CD4-positive, CD25-positive, alpha-beta regulatory T cell (primary cell): Measurements from ENCODE around the gene SCGB3A1. TPM values are rescaled to one million over a fixed set of nuclear protein-coding genes. Genes with fewer than 3 reads are reported as not detected.
A peak's percentile ranks its signal among the peaks of the same experiment; 100 is the strongest.

Source experiments
- ATAC-seq, 2 donors: fragments of 150-1000 bp; cut with Tn5 transposase; one replicate each; pipeline ENCODE4 v1.10.0; 2021; ENCODE audit warnings: low read depth in 2 of 2, moderate number of reproducible peaks in 2 of 2, moderate library complexity in 1 of 2
- DNase-seq, 3 donors: peaks; one replicate each; pipeline versions ENCODE4 v3.0.0 to v3.0.0-alpha.2; 2012 to 2022; ENCODE audit warnings: mixed read lengths in 1 of 3
- H3K27ac ChIP-seq: one replicate; pipeline ENCODE4 v1.7.0; 2013; ENCODE audit warnings: mild to moderate bottlenecking, low read length; ENCODE audit not compliant: insufficient read depth, poor library complexity, severe bottlenecking
- H3K27me3 ChIP-seq: one replicate; pipeline ENCODE4 v1.7.0; 2013; ENCODE audit warnings: low read length; ENCODE audit not compliant: control insufficient read depth, insufficient read depth
- H3K36me3 ChIP-seq: one replicate; pipeline ENCODE4 v1.7.0; 2013; ENCODE audit warnings: mild to moderate bottlenecking, low read length, moderate library complexity; ENCODE audit not compliant: control insufficient read depth, insufficient read depth
- H3K4me1 ChIP-seq: 2 replicates; pipeline ENCODE4 v1.7.0; 2013; ENCODE audit warnings: mild to moderate bottlenecking, low read length; ENCODE audit not compliant: insufficient read depth, control insufficient read depth, poor library complexity, severe bottlenecking
- H3K4me3 ChIP-seq: one replicate; pipeline ENCODE4 v1.7.0; 2013; ENCODE audit warnings: low read depth, mild to moderate bottlenecking, low read length, moderate library complexity
- H3K9me3 ChIP-seq, 2 experiments: 1 replicate in 1 of 2; 2 replicates in 1 of 2; pipeline ENCODE4 v1.7.0; 2013; ENCODE audit warnings: low read length in 2 of 2, mild to moderate bottlenecking in 1 of 2, moderate library complexity in 1 of 2; ENCODE audit not compliant: control insufficient read depth in 2 of 2
- H3K27ac Mint-ChIP-seq, 3 donors: one replicate each; pipeline ENCODE4 v1.8.0; 2020 to 2022; ENCODE audit warnings: mild to moderate bottlenecking in 3 of 3, mixed read lengths in 3 of 3, moderate library complexity in 2 of 3
- H3K27me3 Mint-ChIP-seq: one replicate; pipeline ENCODE4 v1.8.0; 2022; ENCODE audit warnings: mild to moderate bottlenecking, mixed read lengths
- H3K36me3 Mint-ChIP-seq: one replicate; pipeline ENCODE4 v1.8.0; 2020; ENCODE audit warnings: mixed read lengths
- H3K4me1 Mint-ChIP-seq, 4 donors: one replicate each; pipeline ENCODE4 v1.8.0; 2020 to 2022; ENCODE audit warnings: mixed read lengths in 4 of 4, mild to moderate bottlenecking in 1 of 4
- H3K4me3 Mint-ChIP-seq, 4 donors: one replicate each; pipeline ENCODE4 v1.8.0; 2020 to 2022; ENCODE audit warnings: mild to moderate bottlenecking in 4 of 4, mixed read lengths in 4 of 4, moderate library complexity in 3 of 4
- H3K9me3 Mint-ChIP-seq, 7 donors: one replicate each; pipeline ENCODE4 v1.8.0; 2020 to 2022; ENCODE audit warnings: mixed read lengths in 7 of 7, mild to moderate bottlenecking in 3 of 7, moderate library complexity in 2 of 7
- polyA plus RNA-seq, 4 donors: library from polyadenylated mRNA; unstranded; fragments of 300-500 nt; fragmentation: Illumina TruSeq; gene quantifications; one replicate each; pipeline ENCODE4 v1.2.3, GENCODE V29; 2021
- total RNA-seq: library from RNA; stranded (reverse); gene quantifications from one replicate; pipeline ENCODE4 v1.2.3, GENCODE V29; 2022

SCGB3A1 gene
- total and polyA plus RNA-seq, 5 donors from 2014 or later = 0.49 TPM; not detected in 4

- H3K4me1 Mint-ChIP-seq = peaks cover 0 to 10% (median 2%) of the 10 kb centered on the region in 4 donors
- peaks cover 16% of the 10 kb centered on the region for H3K27me3 Mint-ChIP-seq
- DNase-seq = no peak
- Histone ChIP-seq H3K4me1 (peaks cover 10% of the 10 kb centered on the region), H3K4me3 (no peak overlapping the region), H3K27ac (no peak overlapping the region), H3K27me3 (peaks cover 2% of the 10 kb centered on the region), H3K36me3 (no peaks in the 10 kb centered on the region), H3K9me3 (no peaks in the 10 kb centered on the region)
- peaks cover 0 to 1% (median 0%) of the 10 kb centered on the region in 7 donors for H3K9me3 Mint-ChIP-seq
- ATAC-seq = no peak
- no peaks in the 10 kb centered on the region for H3K36me3 Mint-ChIP-seq
- H3K4me3 Mint-ChIP-seq = no peak overlapping the region
- no peak overlapping the region for H3K27ac Mint-ChIP-seq
These were observed 3.2 kb upstream of the SCGB3A1 start for GRCh38 chr5:180594311-180595045.

- Histone ChIP-seq H3K4me1 (peaks cover 10% of the 10 kb centered on the region), H3K4me3 (no peak overlapping the region), H3K27ac (no peak overlapping the region), H3K27me3 (peaks cover 2% of the 10 kb centered on the region), H3K36me3 (no peaks in the 10 kb centered on the region), H3K9me3 (no peaks in the 10 kb centered on the region)
- peaks cover 25% of the 10 kb centered on the region for H3K27me3 Mint-ChIP-seq
- no peaks in the 10 kb centered on the region for H3K36me3 Mint-ChIP-seq
- no peak for DNase-seq
- H3K27ac Mint-ChIP-seq = no peak overlapping the region
- no peak overlapping the region for H3K4me3 Mint-ChIP-seq
- no peak for ATAC-seq
- H3K4me1 Mint-ChIP-seq = peaks cover 0 to 10% (median 3%) of the 10 kb centered on the region in 4 donors
- H3K9me3 Mint-ChIP-seq = peaks cover 0 to 1% (median 0%) of the 10 kb centered on the region in 7 donors
These were observed 2.3 kb upstream of the SCGB3A1 start for GRCh38 chr5:180593446-180594206.

- H3K27me3 Mint-ChIP-seq = peaks cover 33% of the 10 kb centered on the region
- Histone ChIP-seq H3K36me3 (no peaks in the 10 kb centered on the region), H3K4me1 (peaks cover 10% of the 10 kb centered on the region), H3K27me3 (peaks cover 7% of the 10 kb centered on the region), H3K4me3 (no peak overlapping the region), H3K27ac (no peak overlapping the region), H3K9me3 (no peaks in the 10 kb centered on the region)
- peak overlapping the region in 3 of 4 donors; percentile 43 to 47 (median 46) for H3K4me3 Mint-ChIP-seq
- H3K36me3 Mint-ChIP-seq = no peaks in the 10 kb centered on the region
- ATAC-seq (no peak), DNase-seq (no peak)
- peaks cover 0 to 1% (median 0%) of the 10 kb centered on the region in 7 donors for H3K9me3 Mint-ChIP-seq
- no peak overlapping the region for H3K27ac Mint-ChIP-seq
- peaks cover 0 to 10% (median 3%) of the 10 kb centered on the region in 4 donors for H3K4me1 Mint-ChIP-seq
These were observed 877 bp upstream of the SCGB3A1 start for GRCh38 chr5:180592176-180592575.

- Mint-ChIP-seq H3K9me3 (no peaks in the 10 kb centered on the region), H3K4me1 (peaks cover 0 to 10% (median 3%) of the 10 kb centered on the region in 4 donors), H3K27me3 (peaks cover 29% of the 10 kb centered on the region), H3K4me3 (no peak overlapping the region), H3K36me3 (no peaks in the 10 kb centered on the region), H3K27ac (no peak overlapping the region)
- no peaks in the 10 kb centered on the region for H3K36me3 ChIP-seq
- H3K27ac ChIP-seq = no peak overlapping the region
- H3K27me3 ChIP-seq = peaks cover 7% of the 10 kb centered on the region
- H3K9me3 ChIP-seq = no peaks in the 10 kb centered on the region
- DNase-seq = peak in 1 of 3 donors; percentile 30
- ATAC-seq = no peak
- no peak overlapping the region for H3K4me3 ChIP-seq
- peaks cover 10% of the 10 kb centered on the region for H3K4me1 ChIP-seq
These were observed 572 bp downstream of the SCGB3A1 start for GRCh38 chr5:180590543-180591310.

- no peak overlapping the region for H3K4me3 ChIP-seq
- Mint-ChIP-seq H3K27me3 (peaks cover 29% of the 10 kb centered on the region), H3K36me3 (no peaks in the 10 kb centered on the region), H3K27ac (no peak overlapping the region), H3K9me3 (no peaks in the 10 kb centered on the region), H3K4me1 (peaks cover 0 to 10% (median 3%) of the 10 kb centered on the region in 4 donors), H3K4me3 (peak overlapping the region in 3 of 4 donors; percentile 10 to 67 (median 46))
- peaks cover 10% of the 10 kb centered on the region for H3K4me1 ChIP-seq
- H3K36me3 ChIP-seq = no peaks in the 10 kb centered on the region
- no peaks in the 10 kb centered on the region for H3K9me3 ChIP-seq
- peak in 1 of 3 donors; percentile 67 for DNase-seq
- H3K27me3 ChIP-seq = peaks cover 7% of the 10 kb centered on the region
- no peak overlapping the region for H3K27ac ChIP-seq
- ATAC-seq = no peak
These were observed 1.3 kb downstream of the SCGB3A1 start for GRCh38 chr5:180589771-180590542.

GRCh38 chr5:180586870-180587269, 4.4 kb downstream of the SCGB3A1 start:
- H3K4me3 ChIP-seq = no peak overlapping the region
- Mint-ChIP-seq H3K4me3 (no peak overlapping the region), H3K27me3 (peaks cover 21% of the 10 kb centered on the region), H3K4me1 (peaks cover 0 to 6% (median 2%) of the 10 kb centered on the region in 4 donors), H3K9me3 (peaks cover 0 to 4% (median 0%) of the 10 kb centered on the region in 7 donors), H3K36me3 (no peaks in the 10 kb centered on the region), H3K27ac (no peak overlapping the region)
- no peak overlapping the region for H3K27ac ChIP-seq
- H3K36me3 ChIP-seq = no peaks in the 10 kb centered on the region
- DNase-seq (no peak), ATAC-seq (no peak)
- H3K4me1 ChIP-seq = peaks cover 10% of the 10 kb centered on the region
- H3K27me3 ChIP-seq = peaks cover 7% of the 10 kb centered on the region
- no peaks in the 10 kb centered on the region for H3K9me3 ChIP-seq

GRCh38 chr5:180586204-180586603, 5.1 kb downstream of the SCGB3A1 start:
- Mint-ChIP-seq H3K27ac (no peak overlapping the region), H3K4me3 (no peak overlapping the region), H3K36me3 (no peaks in the 10 kb centered on the region), H3K9me3 (peaks cover 0 to 4% (median 0%) of the 10 kb centered on the region in 7 donors), H3K27me3 (peaks cover 21% of the 10 kb centered on the region), H3K4me1 (peaks cover 0 to 6% (median 2%) of the 10 kb centered on the region in 4 donors)
- Histone ChIP-seq H3K36me3 (no peaks in the 10 kb centered on the region), H3K4me1 (peaks cover 10% of the 10 kb centered on the region), H3K27ac (no peak overlapping the region), H3K9me3 (no peaks in the 10 kb centered on the region), H3K27me3 (peaks cover 7% of the 10 kb centered on the region), H3K4me3 (no peak overlapping the region)
- no peak for ATAC-seq
- DNase-seq = no peak
